Measurements from ENCODE around the gene KIAA0232. TPM values are rescaled to one million over a fixed set of nuclear protein-coding genes. Genes with fewer than 3 reads are reported as not detected.

KIAA0232 gene
- total RNA-seq, 1 experiment from 2014 or later = 15.6 TPM

DNA sequence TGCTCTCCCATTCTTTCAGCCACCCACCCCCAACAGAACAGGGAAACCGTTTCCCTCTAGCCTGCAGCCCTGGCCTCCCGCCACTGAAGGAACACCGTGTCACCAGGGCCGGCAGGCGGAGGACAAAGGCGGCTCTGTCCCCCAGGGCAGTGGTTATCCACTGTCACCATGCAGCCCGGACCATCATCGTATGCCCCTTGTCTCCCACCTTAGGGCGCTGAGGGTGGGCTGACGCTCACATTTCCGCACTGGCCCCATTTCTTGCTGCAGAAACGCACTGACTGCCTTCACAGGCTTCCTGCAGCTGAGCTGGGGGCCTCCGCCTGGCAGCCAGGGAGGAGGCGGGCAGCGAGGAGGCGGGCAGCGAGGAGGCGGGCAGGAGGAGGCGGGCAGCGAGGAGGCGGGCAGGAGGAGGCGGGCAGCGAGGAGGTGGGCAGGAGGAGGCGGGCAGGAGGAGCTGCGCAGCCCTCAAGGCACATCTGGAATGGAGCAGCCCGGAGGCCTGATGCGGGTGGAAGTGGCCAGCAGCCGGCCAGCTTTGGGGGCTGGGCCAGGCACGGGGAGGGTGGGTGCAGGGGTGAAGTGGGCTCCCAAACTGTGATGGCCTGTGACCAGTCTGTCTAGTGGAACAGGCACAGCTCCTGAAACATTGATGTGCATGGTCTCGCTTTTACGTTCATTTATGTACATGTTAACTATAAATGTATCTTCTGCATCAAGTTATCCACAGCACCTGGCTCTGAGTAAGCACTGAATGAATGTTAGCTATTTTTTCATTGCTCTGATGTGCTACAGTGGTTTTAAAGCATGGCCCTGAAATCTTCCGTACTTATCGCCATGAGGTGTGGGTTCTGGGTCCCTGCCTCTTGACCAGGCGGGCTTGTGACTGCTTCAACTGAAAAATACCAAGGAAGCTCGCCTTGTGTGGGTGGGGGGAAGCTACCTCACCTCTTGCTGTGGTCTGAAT is 20.6 kb upstream of the KIAA0232 start:
- BruUV-seq (replicated peaks) = no TSS peak
- ChIA-PET POLR2A (interaction anchor here (0.7 to 1.8 kb wide), 4 partner anchors 12 to 29 kb away, joined by 3 to 11 read pairs (median 5); no protein-coding TSS in a partner anchor), CTCF (interaction anchor here (0.6 to 5.2 kb wide), 5 partner anchors 16 to 112 kb away, joined by 3 to 25 read pairs (median 7); partner anchors contain the start of gene MRFAP1L1)
- TF ChIP-seq, protein P1, sequence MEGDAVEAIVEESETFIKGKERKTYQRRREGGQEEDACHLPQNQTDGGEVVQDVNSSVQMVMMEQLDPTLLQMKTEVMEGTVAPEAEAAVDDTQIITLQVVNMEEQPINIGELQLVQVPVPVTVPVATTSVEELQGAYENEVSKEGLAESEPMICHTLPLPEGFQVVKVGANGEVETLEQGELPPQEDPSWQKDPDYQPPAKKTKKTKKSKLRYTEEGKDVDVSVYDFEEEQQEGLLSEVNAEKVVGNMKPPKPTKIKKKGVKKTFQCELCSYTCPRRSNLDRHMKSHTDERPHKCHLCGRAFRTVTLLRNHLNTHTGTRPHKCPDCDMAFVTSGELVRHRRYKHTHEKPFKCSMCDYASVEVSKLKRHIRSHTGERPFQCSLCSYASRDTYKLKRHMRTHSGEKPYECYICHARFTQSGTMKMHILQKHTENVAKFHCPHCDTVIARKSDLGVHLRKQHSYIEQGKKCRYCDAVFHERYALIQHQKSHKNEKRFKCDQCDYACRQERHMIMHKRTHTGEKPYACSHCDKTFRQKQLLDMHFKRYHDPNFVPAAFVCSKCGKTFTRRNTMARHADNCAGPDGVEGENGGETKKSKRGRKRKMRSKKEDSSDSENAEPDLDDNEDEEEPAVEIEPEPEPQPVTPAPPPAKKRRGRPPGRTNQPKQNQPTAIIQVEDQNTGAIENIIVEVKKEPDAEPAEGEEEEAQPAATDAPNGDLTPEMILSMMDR (IDR thresholded peaks at IDR 0.05; ENCODE audit: unreplicated experiment) = no peak
- intact Hi-C loops (cut with micrococcal nuclease) = no loop called here
- no peaks in the 10 kb centered on the region for H3K9me3 Mint-ChIP-seq (ENCODE audit: unreplicated experiment)
- no peaks in the 10 kb centered on the region for H3K36me3 Mint-ChIP-seq (ENCODE audit: insufficient read depth, unreplicated experiment)
- no peak for DNase-seq (ENCODE audit: unreplicated experiment)
- H3K27me3 Mint-ChIP-seq (ENCODE audit: insufficient read depth, unreplicated experiment) = no peaks in the 10 kb centered on the region
- H3K4me1 Mint-ChIP-seq (ENCODE audit: insufficient read depth, unreplicated experiment) = peaks cover 25% of the 10 kb centered on the region
- no peak overlapping the region for H3K27ac Mint-ChIP-seq (ENCODE audit: low read depth, unreplicated experiment)
- no peak overlapping the region for H3K4me3 Mint-ChIP-seq (ENCODE audit: unreplicated experiment)

DNA sequence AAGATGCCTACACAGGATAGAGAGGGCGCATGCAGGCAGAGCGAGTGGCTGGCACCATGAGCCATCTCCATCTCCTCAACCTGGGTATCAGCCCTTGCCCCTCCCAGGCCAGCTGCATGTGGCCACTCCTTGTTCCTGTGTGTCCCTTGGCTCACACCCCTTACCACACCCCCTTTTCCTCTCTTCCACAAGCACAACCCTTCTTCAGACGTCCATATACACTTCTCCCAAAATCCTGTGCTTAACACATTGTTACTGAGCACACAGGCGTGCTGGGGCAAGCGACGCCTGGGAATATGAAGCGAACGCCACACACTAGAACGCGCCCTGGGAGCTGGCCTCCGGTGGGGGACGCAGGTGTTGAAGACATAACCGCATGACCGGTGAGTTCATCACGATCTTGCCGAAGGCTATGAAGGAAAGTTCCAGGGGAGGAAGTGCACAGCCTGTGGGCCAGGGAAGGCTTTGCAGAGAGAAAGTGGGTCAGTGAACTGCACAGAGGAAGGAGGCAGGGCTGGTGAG is 19.1 kb upstream of the KIAA0232 start:
- Mint-ChIP-seq H3K36me3 (ENCODE audit: insufficient read depth, unreplicated experiment) (no peaks in the 10 kb centered on the region), H3K9me3 (ENCODE audit: unreplicated experiment) (no peaks in the 10 kb centered on the region), H3K4me1 (ENCODE audit: insufficient read depth, unreplicated experiment) (peaks cover 36% of the 10 kb centered on the region), H3K4me3 (ENCODE audit: unreplicated experiment) (peak overlapping the region; percentile 70), H3K27ac (ENCODE audit: low read depth, unreplicated experiment) (peak overlapping the region; percentile 24), H3K27me3 (ENCODE audit: insufficient read depth, unreplicated experiment) (no peaks in the 10 kb centered on the region)
- ChIA-PET POLR2A (interaction anchor here (0.7 to 1.8 kb wide), 10 partner anchors 12 to 146 kb away, joined by 3 to 11 read pairs (median 3); no protein-coding TSS in a partner anchor), CTCF (interaction anchor here (0.6 to 5.2 kb wide), 6 partner anchors 15 to 110 kb away, joined by 3 to 25 read pairs (median 5); no protein-coding TSS in a partner anchor)
- intact Hi-C loops (cut with micrococcal nuclease) = loop anchor here (1.0 kb wide), 1 partner anchor 43 kb away; no protein-coding TSS in a partner anchor
- TF ChIP-seq, protein P1 (IDR thresholded peaks at IDR 0.05; ENCODE audit: unreplicated experiment) = peak; percentile 62
- BruUV-seq (replicated peaks) = no TSS peak
- peak; percentile 92 for DNase-seq (ENCODE audit: unreplicated experiment)

DNA sequence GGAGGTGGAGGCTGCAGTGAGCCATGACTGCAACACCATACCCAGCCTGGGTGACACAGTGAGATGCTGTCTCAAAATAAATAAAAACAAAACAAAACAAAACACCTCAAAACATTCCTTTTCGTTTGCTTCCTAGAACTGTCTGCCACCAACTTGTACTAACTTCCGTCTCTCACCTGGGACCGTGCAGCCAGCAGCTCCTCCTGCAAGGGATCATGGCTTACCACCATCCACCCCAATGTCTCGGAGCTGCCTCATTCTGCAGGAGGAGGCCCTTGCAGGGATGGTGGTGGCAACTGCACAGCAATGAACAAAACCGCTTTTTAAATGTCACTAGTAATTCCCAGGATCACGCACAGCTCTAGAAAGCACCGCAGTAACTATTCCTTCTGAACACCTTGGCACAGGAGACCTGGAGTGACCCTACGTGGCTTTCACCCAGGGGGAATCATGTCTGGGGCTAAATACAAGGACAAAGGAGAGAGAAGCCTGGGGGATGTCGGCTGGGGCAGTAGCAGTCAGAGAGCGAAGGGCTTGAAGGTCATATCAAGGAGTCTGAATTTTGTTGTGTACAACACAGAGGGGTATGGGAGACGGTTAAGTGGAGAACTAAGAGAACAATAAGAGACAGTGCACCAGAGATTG is 17.4 kb upstream of the KIAA0232 start:
- no peaks in the 10 kb centered on the region for H3K9me3 Mint-ChIP-seq (ENCODE audit: unreplicated experiment)
- H3K27me3 Mint-ChIP-seq (ENCODE audit: insufficient read depth, unreplicated experiment) = no peaks in the 10 kb centered on the region
- H3K4me1 Mint-ChIP-seq (ENCODE audit: insufficient read depth, unreplicated experiment) = peaks cover 36% of the 10 kb centered on the region
- ChIA-PET CTCF (no interaction called here), POLR2A (no interaction called here)
- TF ChIP-seq, protein P1 (IDR thresholded peaks at IDR 0.05; ENCODE audit: unreplicated experiment) = no peak
- DNase-seq (ENCODE audit: unreplicated experiment) = no peak
- H3K36me3 Mint-ChIP-seq (ENCODE audit: insufficient read depth, unreplicated experiment) = no peaks in the 10 kb centered on the region
- no TSS peak for BruUV-seq (replicated peaks)
- no peak overlapping the region for H3K27ac Mint-ChIP-seq (ENCODE audit: low read depth, unreplicated experiment)
- H3K4me3 Mint-ChIP-seq (ENCODE audit: unreplicated experiment) = no peak overlapping the region
- intact Hi-C loops (cut with micrococcal nuclease) = no loop called here

DNA sequence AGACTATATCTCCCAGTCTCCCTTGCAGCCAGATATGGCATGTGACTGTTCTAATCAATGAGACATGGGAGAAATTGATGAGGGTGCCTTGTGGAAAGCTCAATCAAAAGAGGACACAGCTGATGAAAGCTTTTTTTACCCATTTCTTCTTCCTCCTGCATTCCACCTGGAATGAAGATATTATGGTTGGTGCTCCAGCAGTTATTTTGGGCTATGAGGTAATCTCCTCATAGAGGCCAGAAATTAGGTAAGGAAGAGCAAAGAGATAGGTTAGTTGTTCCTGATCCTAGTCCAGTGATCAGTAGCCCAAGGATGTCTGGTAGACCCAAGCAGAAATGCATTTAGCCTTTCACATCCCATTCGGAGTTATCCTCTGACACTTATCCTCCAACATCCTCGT is 16.8 kb upstream of the KIAA0232 start:
- no peak for DNase-seq (ENCODE audit: unreplicated experiment)
- H3K9me3 Mint-ChIP-seq (ENCODE audit: unreplicated experiment) = no peaks in the 10 kb centered on the region
- H3K27me3 Mint-ChIP-seq (ENCODE audit: insufficient read depth, unreplicated experiment) = no peaks in the 10 kb centered on the region
- peaks cover 35% of the 10 kb centered on the region for H3K4me1 Mint-ChIP-seq (ENCODE audit: insufficient read depth, unreplicated experiment)
- H3K4me3 Mint-ChIP-seq (ENCODE audit: unreplicated experiment) = no peak overlapping the region
- no peak overlapping the region for H3K27ac Mint-ChIP-seq (ENCODE audit: low read depth, unreplicated experiment)
- TF ChIP-seq, protein P1 (IDR thresholded peaks at IDR 0.05; ENCODE audit: unreplicated experiment) = no peak
- ChIA-PET CTCF (no interaction called here), POLR2A (interaction anchor here (4.5 kb wide), 1 partner anchor 16 kb away, joined by 21 read pairs; the partner anchor contains the start of gene KIAA0232)
- intact Hi-C loops (cut with micrococcal nuclease) = no loop called here
- no TSS peak for BruUV-seq (replicated peaks)
- no peaks in the 10 kb centered on the region for H3K36me3 Mint-ChIP-seq (ENCODE audit: insufficient read depth, unreplicated experiment)
